ENCODE data around the gene CCNB2. TPM values are rescaled to one million over a fixed set of nuclear protein-coding genes. Genes with fewer than 3 reads are reported as not detected.

Gene CCNB2
- total RNA-seq, 1 donor from 2014 or later = 2.0 TPM

- H3K4me1 ChIP-seq = peaks cover 34% of the 10 kb centered on the region
- peaks cover 17% of the 10 kb centered on the region for H3K36me3 ChIP-seq
- no peaks in the 10 kb centered on the region for H3K27me3 ChIP-seq (ENCODE audit: low read depth)
- no peak for TF ChIP-seq CTCF (IDR thresholded peaks at IDR 0.05)
- intact Hi-C loops (cut with DNase I) = no loop called here
- H3K9me3 ChIP-seq = no peaks in the 10 kb centered on the region
- DNase-seq (no peak), ATAC-seq (no peak)
- no peak overlapping the region for H3K4me3 ChIP-seq
- H3K27ac ChIP-seq = no peak overlapping the region
These were observed 68.2 kb downstream of the CCNB2 start for GRCh38 chr15:59173194-59173593.

GRCh38 chr15:59174151-59174834 is 69.3 kb downstream of the CCNB2 start:
- Histone ChIP-seq H3K27me3 (ENCODE audit: low read depth) (no peaks in the 10 kb centered on the region), H3K27ac (peak overlapping the region; percentile 54), H3K4me3 (no peak overlapping the region), H3K4me1 (peaks cover 34% of the 10 kb centered on the region), H3K9me3 (no peaks in the 10 kb centered on the region), H3K36me3 (peaks cover 23% of the 10 kb centered on the region)
- ATAC-seq (peak in 1 of 2 donors; percentile 30), DNase-seq (no peak)
- intact Hi-C loops (cut with DNase I) = no loop called here
- no peak for TF ChIP-seq CTCF (IDR thresholded peaks at IDR 0.05)

Small RNAs within 50 kb of the gene (microRNA-seq; reads per million reads assigned to microRNA genes)
- gene MIR2116 (ENCODE audit: borderline number of aligned reads) = 1.5 reads per million

Other genes starting within 250 kb of the CCNB2 start
- 93.0 TPM for gene SLTM, start 171.5 kb upstream of the CCNB2 start, total RNA-seq
- gene RNF111, start 117.5 kb upstream of the CCNB2 start, total RNA-seq = 39.8 TPM
- not detected for gene LDHAL6B, start 101.7 kb downstream of the CCNB2 start, total RNA-seq

Data from lower lobe of right lung (tissue), 2 donors.